ENCODE measurements around the gene ZDHHC20.

DNA sequence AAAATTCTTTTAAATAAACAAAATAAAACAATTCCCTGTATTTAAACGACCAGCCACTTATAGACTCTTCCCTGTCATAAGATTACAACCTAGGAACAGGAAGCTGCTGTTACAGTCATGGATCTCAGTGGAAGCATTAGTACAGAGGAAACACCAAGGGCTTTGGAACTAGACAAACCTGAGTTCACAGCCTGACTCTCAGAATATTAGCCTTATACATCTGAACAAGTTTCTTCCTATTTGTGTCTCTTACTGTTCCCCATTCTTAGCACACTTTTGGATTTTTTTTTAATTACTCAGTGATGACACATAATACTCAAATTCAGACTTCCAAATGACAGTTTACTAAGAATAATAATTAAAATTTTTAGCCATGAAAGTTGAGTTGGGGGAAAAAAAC, 46.1 kb downstream of the ZDHHC20 start:
- TF ChIP-seq, protein P1, sequence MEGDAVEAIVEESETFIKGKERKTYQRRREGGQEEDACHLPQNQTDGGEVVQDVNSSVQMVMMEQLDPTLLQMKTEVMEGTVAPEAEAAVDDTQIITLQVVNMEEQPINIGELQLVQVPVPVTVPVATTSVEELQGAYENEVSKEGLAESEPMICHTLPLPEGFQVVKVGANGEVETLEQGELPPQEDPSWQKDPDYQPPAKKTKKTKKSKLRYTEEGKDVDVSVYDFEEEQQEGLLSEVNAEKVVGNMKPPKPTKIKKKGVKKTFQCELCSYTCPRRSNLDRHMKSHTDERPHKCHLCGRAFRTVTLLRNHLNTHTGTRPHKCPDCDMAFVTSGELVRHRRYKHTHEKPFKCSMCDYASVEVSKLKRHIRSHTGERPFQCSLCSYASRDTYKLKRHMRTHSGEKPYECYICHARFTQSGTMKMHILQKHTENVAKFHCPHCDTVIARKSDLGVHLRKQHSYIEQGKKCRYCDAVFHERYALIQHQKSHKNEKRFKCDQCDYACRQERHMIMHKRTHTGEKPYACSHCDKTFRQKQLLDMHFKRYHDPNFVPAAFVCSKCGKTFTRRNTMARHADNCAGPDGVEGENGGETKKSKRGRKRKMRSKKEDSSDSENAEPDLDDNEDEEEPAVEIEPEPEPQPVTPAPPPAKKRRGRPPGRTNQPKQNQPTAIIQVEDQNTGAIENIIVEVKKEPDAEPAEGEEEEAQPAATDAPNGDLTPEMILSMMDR (conservative IDR thresholded peaks at IDR 0.05; ENCODE audit: low read length) = no peak
- no peak for TF ChIP-seq EZH2phosphoT487 (IDR thresholded peaks at IDR 0.05; ENCODE audit: borderline replicate concordance, low read depth, low read length)
